ENCODE data around the gene PCYT2. TPM values are rescaled to one million over a fixed set of nuclear protein-coding genes. Genes with fewer than 3 reads are reported as not detected.

Gene PCYT2
- total and polyA plus RNA-seq, 2 donors (not counting 3 experiments of a cell fraction or from before 2014, with no cell fraction given) = 52.0 to 57.1 TPM

DNA sequence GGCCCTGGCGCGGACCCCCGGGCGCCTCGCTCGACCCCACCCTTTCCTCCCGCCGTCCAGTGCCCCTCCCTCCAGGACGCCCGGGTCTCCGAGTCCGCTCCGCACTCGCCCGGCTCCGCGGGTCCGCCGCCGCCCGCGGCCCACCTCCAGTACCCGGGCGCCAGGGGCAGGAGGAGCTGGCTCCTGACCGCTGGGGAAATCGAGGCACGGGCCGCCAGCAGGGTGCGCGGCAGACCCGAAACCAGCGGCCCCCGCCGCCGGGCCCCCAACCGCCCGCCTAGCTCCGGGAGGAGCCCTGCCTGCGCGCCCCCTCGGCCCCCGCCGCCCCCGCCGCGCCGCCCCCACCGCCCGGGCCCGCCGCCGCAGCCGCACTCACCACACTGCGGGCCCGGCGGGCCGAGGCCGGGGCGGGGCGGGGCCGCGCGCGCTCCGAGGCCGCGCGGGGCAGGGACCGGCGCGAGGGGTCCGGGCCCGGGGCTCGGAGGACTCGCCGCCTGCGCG, 16.0 kb upstream of the PCYT2 start:
- ChIA-PET CTCF (interaction anchor here (1.1 to 3.0 kb wide), 12 partner anchors 9 to 309 kb away, joined by 3 to 24 read pairs (median 6); partner anchors contain the start of genes NOTUM, PCYT2 and PYCR1), POLR2A (interaction anchor here (1.0 kb wide), 1 partner anchor 279 kb away, joined by 3 read pairs; no protein-coding TSS in a partner anchor)
- dilution Hi-C loops (cut with MboI; ENCODE audit: extremely low pct_ligation_motif_present, low sequenced_read_pairs) = no loop called here
- peak overlapping the region; percentile 79 for H3K4me2 ChIP-seq (ENCODE audit: insufficient read depth, low read length)
- peak overlapping the region; percentile 17 to 64 (median 49) for H3K4me3 ChIP-seq (replicated peaks in 1 of 3; ENCODE audit: insufficient read depth in 1 of 3, low read depth in 1 of 3, low read length in 3 of 3)
- H3K9ac ChIP-seq (replicated peaks; ENCODE audit: extremely low read depth, insufficient read depth, low read length) = peak overlapping the region; percentile 94
- no peak for FAIRE-seq
- TF ChIP-seq, protein P1, sequence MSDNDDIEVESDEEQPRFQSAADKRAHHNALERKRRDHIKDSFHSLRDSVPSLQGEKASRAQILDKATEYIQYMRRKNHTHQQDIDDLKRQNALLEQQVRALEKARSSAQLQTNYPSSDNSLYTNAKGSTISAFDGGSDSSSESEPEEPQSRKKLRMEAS (IDR thresholded peaks at IDR 0.05; ENCODE audit: insufficient read depth, insufficient read length) = no peak
- no peak for TF ChIP-seq POLR2A (IDR thresholded peaks at IDR 0.05; ENCODE audit: low read depth, low read length)
- TF ChIP-seq EZH2 (IDR thresholded peaks at IDR 0.05; ENCODE audit: borderline replicate concordance, low read depth, low read length, severe bottlenecking) = no peak
- no peak for TF ChIP-seq JUN (IDR thresholded peaks at IDR 0.05; ENCODE audit: borderline replicate concordance, insufficient read depth, insufficient read length, low read depth)
- TF ChIP-seq GATA2 (IDR thresholded peaks at IDR 0.05; ENCODE audit: insufficient read depth, insufficient read length, low read depth, low read length) = no peak
- no peak for TF ChIP-seq POLR2AphosphoS5 (IDR thresholded peaks at IDR 0.05; ENCODE audit: insufficient read depth, low read depth, low read length)
- TF ChIP-seq, protein P2, sequence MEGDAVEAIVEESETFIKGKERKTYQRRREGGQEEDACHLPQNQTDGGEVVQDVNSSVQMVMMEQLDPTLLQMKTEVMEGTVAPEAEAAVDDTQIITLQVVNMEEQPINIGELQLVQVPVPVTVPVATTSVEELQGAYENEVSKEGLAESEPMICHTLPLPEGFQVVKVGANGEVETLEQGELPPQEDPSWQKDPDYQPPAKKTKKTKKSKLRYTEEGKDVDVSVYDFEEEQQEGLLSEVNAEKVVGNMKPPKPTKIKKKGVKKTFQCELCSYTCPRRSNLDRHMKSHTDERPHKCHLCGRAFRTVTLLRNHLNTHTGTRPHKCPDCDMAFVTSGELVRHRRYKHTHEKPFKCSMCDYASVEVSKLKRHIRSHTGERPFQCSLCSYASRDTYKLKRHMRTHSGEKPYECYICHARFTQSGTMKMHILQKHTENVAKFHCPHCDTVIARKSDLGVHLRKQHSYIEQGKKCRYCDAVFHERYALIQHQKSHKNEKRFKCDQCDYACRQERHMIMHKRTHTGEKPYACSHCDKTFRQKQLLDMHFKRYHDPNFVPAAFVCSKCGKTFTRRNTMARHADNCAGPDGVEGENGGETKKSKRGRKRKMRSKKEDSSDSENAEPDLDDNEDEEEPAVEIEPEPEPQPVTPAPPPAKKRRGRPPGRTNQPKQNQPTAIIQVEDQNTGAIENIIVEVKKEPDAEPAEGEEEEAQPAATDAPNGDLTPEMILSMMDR (IDR thresholded peaks at IDR 0.05; ENCODE audit: extremely low read depth in 1 of 2, insufficient read depth in 1 of 2, low read depth in 1 of 2, low read length in 2 of 2) = no peak
- no peak for TF ChIP-seq MYC (IDR thresholded peaks at IDR 0.05; ENCODE audit: low read depth, low read length)
- TF ChIP-seq FOS (IDR thresholded peaks at IDR 0.05; ENCODE audit: borderline replicate concordance, insufficient read depth, low read length) = no peak
- no peak overlapping the region for H2AFZ ChIP-seq (ENCODE audit: low read depth, low read length)
- peaks cover 0 to 4% of the 10 kb centered on the region in 2 experiments for H3K36me3 ChIP-seq (ENCODE audit: control insufficient read depth in 2 of 2, extremely low read depth in 1 of 2, insufficient read depth in 2 of 2, low read length in 2 of 2)
- peaks cover 48% of the 10 kb centered on the region for H3K79me2 ChIP-seq (ENCODE audit: control insufficient read depth, insufficient read depth, low read length)
- H3K4me1 ChIP-seq (ENCODE audit: control insufficient read depth, extremely low read depth, insufficient read depth, low read length) = peaks cover 17% of the 10 kb centered on the region
- BruUV-seq (replicated peaks) = no TSS peak
- H3K9me3 ChIP-seq (replicated peaks; ENCODE audit: control insufficient read depth, insufficient read depth, low read length) = no peaks in the 10 kb centered on the region
- no peak for DNase-seq (ENCODE audit: low read depth, low spot score)
- intact Hi-C loops (cut with micrococcal nuclease) = loop anchor here (1.0 to 5.0 kb wide), 5 partner anchors 10 to 96 kb away; partner anchors contain the start of genes CENPX, LRRC45, P4HB and PCYT2
- peak overlapping the region; percentile 77 for H3K27ac ChIP-seq (ENCODE audit: insufficient read depth, low read depth, low read length)
- H4K20me1 ChIP-seq (replicated peaks; ENCODE audit: control insufficient read depth, extremely low read depth, insufficient read depth, low read length) = no peaks in the 10 kb centered on the region
- no peaks in the 10 kb centered on the region for H3K9me1 ChIP-seq (replicated peaks; ENCODE audit: control insufficient read depth, extremely low read depth, insufficient read depth, low read length)
- H3K27me3 ChIP-seq (ENCODE audit: control insufficient read depth in 2 of 2, insufficient read depth in 2 of 2, low read length in 2 of 2) = no peaks in the 10 kb centered on the region

All from endothelial cell of umbilical vein (primary cell).